ELR (cell line): ENCODE results near the gene ELP6.
"Not testable (repeated sequence)": the region's sequence is repeated elsewhere in the genome, so short reads cannot be mapped to it uniquely, and the experiment has no call there.

Experiments used
- DNase-seq: peaks from one replicate; pipeline ENCODE4 v3.0.0-alpha.2; 2015; ENCODE audit warnings: low read depth

Gene ELP6

GRCh38 chr3:47464588-47464987 is 48.9 kb downstream of the ELP6 start:
- no peak for DNase-seq

- DNase-seq = not testable (repeated sequence)
Observed at GRCh38 chr3:47459534-47460085, 53.9 kb downstream of the ELP6 start.

GRCh38 chr3:47456984-47457383 is 56.5 kb downstream of the ELP6 start:
- DNase-seq = no peak

DNA sequence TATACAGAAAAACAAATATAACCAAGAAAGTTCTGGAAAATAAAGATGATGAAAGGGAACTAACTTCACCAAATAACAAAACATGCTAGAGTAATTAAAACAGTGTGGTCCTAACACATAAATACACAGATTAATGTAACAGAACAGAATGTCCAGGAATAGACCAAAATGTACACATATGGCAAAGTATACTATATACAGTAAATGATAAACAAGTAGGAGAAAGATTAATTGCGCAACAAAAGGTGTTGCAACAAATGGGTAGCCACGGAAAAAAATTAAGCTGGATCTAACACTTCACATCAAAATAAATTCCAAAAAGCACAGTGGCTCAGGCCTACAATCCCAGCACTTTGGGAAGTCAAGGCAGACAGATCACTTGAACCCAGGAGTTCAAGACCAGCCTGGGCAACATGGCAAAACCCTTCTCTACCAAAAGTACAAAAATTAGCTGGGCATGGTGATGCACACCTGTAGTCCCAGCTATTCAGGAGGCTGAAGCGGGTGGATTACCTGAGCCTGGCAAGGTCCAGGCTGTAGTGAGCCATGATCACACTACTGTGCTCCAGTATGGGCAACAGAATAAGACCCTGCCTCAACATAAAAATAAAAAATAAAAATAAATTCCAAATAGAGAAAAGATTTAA is 57.6 kb downstream of the ELP6 start:
- no peak for DNase-seq

- DNase-seq = no peak
Observed at GRCh38 chr3:47452453-47453215, 60.9 kb downstream of the ELP6 start.
